ENCODE measurements around the gene LMLN. TPM values are rescaled to one million over a fixed set of nuclear protein-coding genes. Genes with fewer than 3 reads are reported as not detected.
"Not testable (repeated sequence)": the region's sequence is repeated elsewhere in the genome, so short reads cannot be mapped to it uniquely, and the experiment has no call there.

Gene LMLN
- total RNA-seq, 1 experiment from 2014 or later, result 2.8 TPM

DNA sequence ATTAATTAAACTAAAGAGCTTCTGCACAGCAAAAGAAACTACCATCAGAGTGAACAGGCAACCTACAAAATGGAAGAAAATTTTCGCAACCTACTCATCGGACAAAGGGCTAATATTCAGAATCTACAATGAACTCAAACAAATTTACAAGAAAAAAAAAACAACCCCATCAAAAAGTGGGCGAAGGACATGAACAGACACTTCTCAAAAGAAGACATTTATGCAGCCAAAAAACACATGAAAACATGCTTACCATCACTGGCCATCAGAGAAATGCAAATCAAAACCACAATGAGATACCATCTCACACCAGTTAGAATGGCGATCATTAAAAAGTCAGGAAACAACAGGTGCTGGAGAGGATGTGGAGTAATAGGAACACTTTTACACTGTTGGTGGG lies 122.2 kb downstream of the LMLN start:
- not testable (repeated sequence) for H3K9me2 ChIP-seq (replicated peaks; ENCODE audit: insufficient read depth, low read length); H3K4me1 ChIP-seq (ENCODE audit: low read length); DNase-seq; H3K9me3 ChIP-seq (ENCODE audit: low read length); H3K79me2 ChIP-seq (ENCODE audit: low read length); H3K4me3 ChIP-seq (ENCODE audit: low read length); H3K27me3 ChIP-seq (ENCODE audit: low read length); H4K20me1 ChIP-seq (ENCODE audit: insufficient read depth, low read depth, low read length); H3K9ac ChIP-seq (ENCODE audit: low read length); H2AFZ ChIP-seq (ENCODE audit: low read length); H3K4me2 ChIP-seq (ENCODE audit: low read depth, low read length, poor library complexity, severe bottlenecking); H3K36me3 ChIP-seq (ENCODE audit: insufficient read depth, low read length); H3K27ac ChIP-seq (ENCODE audit: low read length)

DNA sequence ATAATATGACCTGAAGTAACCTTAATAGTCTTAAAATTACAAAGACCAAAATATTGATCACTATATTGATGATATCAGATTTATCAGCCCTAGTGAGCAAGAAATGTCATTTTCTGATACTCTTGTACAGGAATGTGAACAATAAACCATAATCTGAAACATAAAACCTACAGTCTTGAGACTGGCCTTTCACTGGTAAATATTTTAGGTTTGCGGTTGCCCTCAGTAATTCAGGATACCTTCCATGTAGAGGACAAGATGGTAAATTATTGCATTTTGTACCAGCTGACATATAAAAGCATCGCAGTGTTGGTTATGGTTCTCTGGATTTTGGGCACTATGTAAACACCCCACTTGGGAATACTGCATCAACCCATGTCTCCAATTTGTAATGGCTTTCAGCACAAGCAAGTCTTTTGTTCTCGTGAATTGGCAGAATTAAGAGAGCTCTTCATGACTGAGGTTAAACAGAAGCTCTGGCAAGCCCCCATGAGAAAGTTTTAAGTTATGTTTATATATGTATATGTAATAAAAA lies 128.5 kb downstream of the LMLN start:
- no peak for DNase-seq
- Histone ChIP-seq H3K4me2 (ENCODE audit: low read depth, low read length, poor library complexity, severe bottlenecking) (no peak overlapping the region), H3K36me3 (ENCODE audit: insufficient read depth, low read length) (no peaks in the 10 kb centered on the region), H3K9me3 (ENCODE audit: low read length) (no peaks in the 10 kb centered on the region), H3K9ac (ENCODE audit: low read length) (no peak overlapping the region), H3K27ac (ENCODE audit: low read length) (no peak overlapping the region), H3K27me3 (ENCODE audit: low read length) (no peaks in the 10 kb centered on the region; the same call in 1 of the 2 replicates), H3K4me1 (ENCODE audit: low read length) (no peaks in the 10 kb centered on the region), H4K20me1 (ENCODE audit: insufficient read depth, low read depth, low read length) (no peaks in the 10 kb centered on the region), H2AFZ (ENCODE audit: low read length) (no peak overlapping the region), H3K9me2 (replicated peaks; ENCODE audit: insufficient read depth, low read length) (no peaks in the 10 kb centered on the region), H3K4me3 (ENCODE audit: low read length) (no peak overlapping the region), H3K79me2 (ENCODE audit: low read length) (no peaks in the 10 kb centered on the region)

DNA sequence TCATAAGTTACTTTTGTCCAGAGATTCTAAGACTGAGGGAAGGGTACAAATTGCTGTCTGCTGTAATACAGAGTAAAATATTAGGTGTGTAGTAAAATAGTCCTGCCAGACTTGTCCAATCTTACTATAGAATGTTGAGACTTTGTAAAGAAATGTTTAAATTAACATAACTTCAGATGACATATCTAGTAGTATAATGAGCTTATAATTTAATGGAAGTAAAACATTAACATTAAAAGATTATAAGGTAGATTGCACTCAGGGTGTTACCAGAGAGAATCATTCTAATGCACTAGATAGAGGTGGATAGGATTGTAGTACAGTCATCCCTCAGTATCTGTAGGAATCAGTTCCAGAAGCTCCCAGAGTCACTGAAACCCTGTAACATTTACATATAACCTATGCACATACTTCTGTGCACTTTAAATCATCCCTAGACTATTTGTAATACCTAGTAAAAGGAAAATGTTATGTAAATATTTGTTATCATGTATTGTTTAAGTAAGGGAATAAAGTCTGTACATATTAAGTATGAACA lies 130.8 kb downstream of the LMLN start:
- DNase-seq, result no peak
- Histone ChIP-seq H3K9ac (ENCODE audit: low read length) (no peak overlapping the region), H4K20me1 (ENCODE audit: insufficient read depth, low read depth, low read length) (no peaks in the 10 kb centered on the region), H3K27me3 (ENCODE audit: low read length) (no peaks in the 10 kb centered on the region; the same call in 1 of the 2 replicates), H3K36me3 (ENCODE audit: insufficient read depth, low read length) (no peaks in the 10 kb centered on the region), H3K9me3 (ENCODE audit: low read length) (no peaks in the 10 kb centered on the region), H3K79me2 (ENCODE audit: low read length) (no peaks in the 10 kb centered on the region), H3K4me2 (ENCODE audit: low read depth, low read length, poor library complexity, severe bottlenecking) (no peak overlapping the region), H3K4me1 (ENCODE audit: low read length) (no peaks in the 10 kb centered on the region), H3K27ac (ENCODE audit: low read length) (no peak overlapping the region), H3K9me2 (replicated peaks; ENCODE audit: insufficient read depth, low read length) (no peaks in the 10 kb centered on the region), H2AFZ (ENCODE audit: low read length) (no peak overlapping the region), H3K4me3 (ENCODE audit: low read length) (no peak overlapping the region)

DNA sequence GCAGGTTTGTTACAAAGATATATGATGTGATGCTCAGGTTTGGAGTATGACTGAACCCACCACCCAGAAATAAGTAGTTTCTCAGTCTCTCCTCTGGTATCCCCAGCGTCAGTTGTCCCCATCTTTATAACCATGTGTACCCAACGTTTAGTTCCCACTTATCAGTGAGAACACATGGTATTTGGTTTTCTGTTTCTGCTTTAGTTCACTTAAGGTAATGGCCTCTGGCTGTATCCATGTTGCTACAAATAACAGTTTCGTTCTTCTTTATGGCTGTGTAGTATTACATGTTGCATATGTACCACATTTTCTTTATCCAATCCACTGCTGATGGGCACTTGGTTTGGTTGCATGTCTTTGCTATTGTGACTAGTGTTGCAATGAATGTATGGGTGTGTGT lies 132.3 kb downstream of the LMLN start:
- H3K4me3 ChIP-seq (ENCODE audit: low read length), result no peak overlapping the region
- H2AFZ ChIP-seq (ENCODE audit: low read length), result no peak overlapping the region
- no peaks in the 10 kb centered on the region for H4K20me1 ChIP-seq (ENCODE audit: insufficient read depth, low read depth, low read length)
- no peak overlapping the region for H3K9ac ChIP-seq (ENCODE audit: low read length)
- H3K4me1 ChIP-seq (ENCODE audit: low read length), result no peaks in the 10 kb centered on the region
- H3K27ac ChIP-seq (ENCODE audit: low read length), result no peak overlapping the region
- H3K4me2 ChIP-seq (ENCODE audit: low read depth, low read length, poor library complexity, severe bottlenecking), result no peak overlapping the region
- H3K9me3 ChIP-seq (ENCODE audit: low read length), result no peaks in the 10 kb centered on the region
- no peaks in the 10 kb centered on the region for H3K79me2 ChIP-seq (ENCODE audit: low read length)
- no peaks in the 10 kb centered on the region for H3K9me2 ChIP-seq (replicated peaks; ENCODE audit: insufficient read depth, low read length)
- no peak for DNase-seq
- H3K27me3 ChIP-seq (ENCODE audit: low read length), result no peaks in the 10 kb centered on the region; the same call in 1 of the 2 replicates
- H3K36me3 ChIP-seq (ENCODE audit: insufficient read depth, low read length), result no peaks in the 10 kb centered on the region

DNA sequence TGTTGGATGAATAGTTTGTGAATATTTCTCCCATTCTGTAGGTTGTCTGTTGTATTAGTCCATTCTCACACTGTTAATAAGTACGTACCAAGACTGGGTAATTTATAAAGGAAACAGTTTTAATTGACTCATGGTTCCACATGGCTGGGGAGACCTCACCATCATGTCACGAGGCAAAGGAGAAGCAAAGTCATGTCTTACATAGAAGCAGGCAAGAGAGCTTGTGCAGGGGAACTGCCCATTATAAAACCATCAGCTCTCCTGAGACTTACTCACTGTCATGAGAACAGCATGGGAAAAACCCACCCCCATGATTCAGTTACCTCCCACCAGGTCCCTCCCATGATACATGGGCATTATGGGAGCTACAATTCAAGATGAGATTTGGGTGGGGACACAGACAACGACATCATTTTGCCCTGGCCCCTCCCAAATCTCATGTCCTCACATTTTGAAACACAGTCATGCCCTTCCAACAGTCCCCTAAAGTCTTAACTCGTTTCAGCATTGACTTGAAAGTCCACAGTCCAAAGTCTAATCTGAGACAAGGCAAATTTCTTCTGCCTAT lies 133.2 kb downstream of the LMLN start:
- H3K9ac ChIP-seq (ENCODE audit: low read length), result no peak overlapping the region
- no peaks in the 10 kb centered on the region for H3K4me1 ChIP-seq (ENCODE audit: low read length)
- no peaks in the 10 kb centered on the region for H3K36me3 ChIP-seq (ENCODE audit: insufficient read depth, low read length)
- no peaks in the 10 kb centered on the region; the same call in 1 of the 2 replicates for H3K27me3 ChIP-seq (ENCODE audit: low read length)
- H2AFZ ChIP-seq (ENCODE audit: low read length), result no peak overlapping the region
- no peak for DNase-seq
- H3K79me2 ChIP-seq (ENCODE audit: low read length), result no peaks in the 10 kb centered on the region
- H3K27ac ChIP-seq (ENCODE audit: low read length), result no peak overlapping the region
- H3K4me3 ChIP-seq (ENCODE audit: low read length), result no peak overlapping the region
- H3K9me3 ChIP-seq (ENCODE audit: low read length), result no peaks in the 10 kb centered on the region
- H3K4me2 ChIP-seq (ENCODE audit: low read depth, low read length, poor library complexity, severe bottlenecking), result no peak overlapping the region
- no peaks in the 10 kb centered on the region for H3K9me2 ChIP-seq (replicated peaks; ENCODE audit: insufficient read depth, low read length)
- no peaks in the 10 kb centered on the region for H4K20me1 ChIP-seq (ENCODE audit: insufficient read depth, low read depth, low read length)

Small RNA genes within 50 kb of the gene (small RNA-seq; reads per million reads assigned to genes)
- gene RNU6-621P, result not detected
- gene RNU6-821P, result not detected

Other genes with a start within 250 kb of the LMLN start
- 87.0 and 128 TPM in 2 replicates for gene RUBCN, start 223.3 kb upstream of the LMLN start, total RNA-seq (2014; rRNA removed; shearing (Covaris generic); ENCODE audit: low replicate concordance)
- 145 and 204 TPM in 2 replicates for gene FYTTD1, start 210.3 kb upstream of the LMLN start, total RNA-seq (2014; rRNA removed; shearing (Covaris generic); ENCODE audit: low replicate concordance)
- 107 and 164 TPM in 2 replicates for gene LRCH3, start 169.0 kb upstream of the LMLN start, total RNA-seq (2014; rRNA removed; shearing (Covaris generic); ENCODE audit: low replicate concordance)
- 2,222 and 2,264 TPM in 2 replicates for gene RPL35A, start 10.0 kb upstream of the LMLN start, total RNA-seq (2014; rRNA removed; shearing (Covaris generic); ENCODE audit: low replicate concordance)